ENCODE measurements around the gene VSX1.

- TF ChIP-seq POLR2A (IDR thresholded peaks at IDR 0.05) (no peak), CTCF (IDR thresholded peaks at IDR 0.05) (no peak), POLR2AphosphoS5 (IDR thresholded peaks at IDR 0.05) (no peak), EP300 (IDR thresholded peaks at IDR 0.05) (no peak)
Observed at GRCh38 chr20:25031241-25031640, 50.7 kb downstream of the VSX1 start.

All from gastroesophageal sphincter (tissue), 3 donors.